HL-60 (cell line): ENCODE measurements around the gene HSPA2.

ENCODE experiments used
- DNase-seq, 2 experiments: peaks; one replicate each; pipeline ENCODE4 v3.0.0-alpha.2; 2010 to 2020; ENCODE audit warnings: low read depth in 1 of 2, low spot score in 1 of 2
- H3K27ac ChIP-seq: fragments of 250-450 bp; sonication (Bioruptor Pico); replicated peaks from 2 replicates; pipeline ENCODE4 v1.5.1; 2020; ENCODE audit warnings: mild to moderate bottlenecking, moderate library complexity
- H3K27me3 ChIP-seq: fragments of 250-450 bp; sonication (Bioruptor Pico); 2 replicates; pipeline ENCODE4 v1.5.1; 2021; ENCODE audit warnings: mild to moderate bottlenecking, moderate library complexity; ENCODE audit not compliant: insufficient read depth, poor library complexity, severe bottlenecking
- H3K4me3 ChIP-seq: replicated peaks from 2 replicates; pipeline ENCODE4 v1.5.1; 2011; ENCODE audit warnings: mild to moderate bottlenecking, control low read depth, low read length; ENCODE audit not compliant: insufficient read depth
- GABPA ChIP-seq: IDR thresholded peaks from 2 replicates; pipeline ENCODE4 v1.6.1; 2012; ENCODE audit warnings: low read depth
- POLR2AphosphoS5 ChIP-seq: IDR thresholded peaks from 2 replicates; pipeline ENCODE4 v1.6.1; 2012; ENCODE audit warnings: low read depth
- SPI1 ChIP-seq: IDR thresholded peaks from 2 replicates; pipeline ENCODE4 v1.6.1; 2012; ENCODE audit warnings: low read depth, mild to moderate bottlenecking, borderline replicate concordance
- TF ChIP-seq, protein P1 (sequence below): IDR thresholded peaks from 2 replicates; pipeline ENCODE4 v1.6.1; 2012; ENCODE audit warnings: low read depth; ENCODE audit not compliant: insufficient replicate concordance
- TF ChIP-seq, protein P2 (sequence below): IDR thresholded peaks from one replicate; pipeline ENCODE4 v1.5.1; 2011; ENCODE audit warnings: low read length, control low read depth, inconsistent platforms; ENCODE audit not compliant: insufficient read depth

Gene HSPA2

DNA sequence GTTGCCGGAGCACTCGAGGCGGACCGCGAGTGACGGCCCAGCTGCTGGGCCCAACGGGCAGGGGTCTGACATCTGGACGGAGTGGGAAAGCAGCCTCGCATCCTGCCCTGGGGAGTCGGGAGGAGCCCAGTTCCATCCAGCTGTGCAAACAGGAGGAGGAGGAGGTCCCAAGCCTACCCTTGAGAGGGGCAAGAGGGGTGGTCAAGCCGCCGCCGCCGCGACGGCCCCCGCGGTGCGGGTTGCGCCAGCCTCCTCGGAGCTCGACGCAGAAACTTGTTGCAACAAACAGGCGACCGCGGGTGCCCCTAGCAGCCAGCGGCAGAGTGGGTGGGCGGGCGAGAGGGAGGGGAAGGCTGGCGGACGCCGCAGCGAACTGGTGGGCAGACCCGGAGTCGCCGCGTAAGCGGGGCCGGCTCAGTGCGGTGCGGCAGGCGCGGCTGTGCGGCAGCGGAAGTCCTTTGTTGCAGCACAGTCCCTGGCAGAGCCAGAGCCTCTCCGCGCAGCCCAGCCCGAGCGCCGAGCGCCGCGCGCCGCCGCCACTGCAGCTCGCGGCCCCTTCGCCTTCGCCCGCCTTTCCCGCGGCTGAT lies 36.1 kb upstream of the HSPA2 start, which contains the start of gene ZBTB1:
Gene ZBTB1, plus strand, starts transcription at position 461 of the 587 bp plus-strand sequence. CDS start 16,735 bp downstream, outside the sequence.
- DNase-seq: peak; percentile 53 to 79
- TF ChIP-seq POLR2AphosphoS5 (peak; percentile 43; the same call in 1 of the 2 replicates), GABPA (no peak), SPI1 (no peak)
- TF ChIP-seq, protein P1, sequence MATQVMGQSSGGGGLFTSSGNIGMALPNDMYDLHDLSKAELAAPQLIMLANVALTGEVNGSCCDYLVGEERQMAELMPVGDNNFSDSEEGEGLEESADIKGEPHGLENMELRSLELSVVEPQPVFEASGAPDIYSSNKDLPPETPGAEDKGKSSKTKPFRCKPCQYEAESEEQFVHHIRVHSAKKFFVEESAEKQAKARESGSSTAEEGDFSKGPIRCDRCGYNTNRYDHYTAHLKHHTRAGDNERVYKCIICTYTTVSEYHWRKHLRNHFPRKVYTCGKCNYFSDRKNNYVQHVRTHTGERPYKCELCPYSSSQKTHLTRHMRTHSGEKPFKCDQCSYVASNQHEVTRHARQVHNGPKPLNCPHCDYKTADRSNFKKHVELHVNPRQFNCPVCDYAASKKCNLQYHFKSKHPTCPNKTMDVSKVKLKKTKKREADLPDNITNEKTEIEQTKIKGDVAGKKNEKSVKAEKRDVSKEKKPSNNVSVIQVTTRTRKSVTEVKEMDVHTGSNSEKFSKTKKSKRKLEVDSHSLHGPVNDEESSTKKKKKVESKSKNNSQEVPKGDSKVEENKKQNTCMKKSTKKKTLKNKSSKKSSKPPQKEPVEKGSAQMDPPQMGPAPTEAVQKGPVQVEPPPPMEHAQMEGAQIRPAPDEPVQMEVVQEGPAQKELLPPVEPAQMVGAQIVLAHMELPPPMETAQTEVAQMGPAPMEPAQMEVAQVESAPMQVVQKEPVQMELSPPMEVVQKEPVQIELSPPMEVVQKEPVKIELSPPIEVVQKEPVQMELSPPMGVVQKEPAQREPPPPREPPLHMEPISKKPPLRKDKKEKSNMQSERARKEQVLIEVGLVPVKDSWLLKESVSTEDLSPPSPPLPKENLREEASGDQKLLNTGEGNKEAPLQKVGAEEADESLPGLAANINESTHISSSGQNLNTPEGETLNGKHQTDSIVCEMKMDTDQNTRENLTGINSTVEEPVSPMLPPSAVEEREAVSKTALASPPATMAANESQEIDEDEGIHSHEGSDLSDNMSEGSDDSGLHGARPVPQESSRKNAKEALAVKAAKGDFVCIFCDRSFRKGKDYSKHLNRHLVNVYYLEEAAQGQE: no peak

DNA sequence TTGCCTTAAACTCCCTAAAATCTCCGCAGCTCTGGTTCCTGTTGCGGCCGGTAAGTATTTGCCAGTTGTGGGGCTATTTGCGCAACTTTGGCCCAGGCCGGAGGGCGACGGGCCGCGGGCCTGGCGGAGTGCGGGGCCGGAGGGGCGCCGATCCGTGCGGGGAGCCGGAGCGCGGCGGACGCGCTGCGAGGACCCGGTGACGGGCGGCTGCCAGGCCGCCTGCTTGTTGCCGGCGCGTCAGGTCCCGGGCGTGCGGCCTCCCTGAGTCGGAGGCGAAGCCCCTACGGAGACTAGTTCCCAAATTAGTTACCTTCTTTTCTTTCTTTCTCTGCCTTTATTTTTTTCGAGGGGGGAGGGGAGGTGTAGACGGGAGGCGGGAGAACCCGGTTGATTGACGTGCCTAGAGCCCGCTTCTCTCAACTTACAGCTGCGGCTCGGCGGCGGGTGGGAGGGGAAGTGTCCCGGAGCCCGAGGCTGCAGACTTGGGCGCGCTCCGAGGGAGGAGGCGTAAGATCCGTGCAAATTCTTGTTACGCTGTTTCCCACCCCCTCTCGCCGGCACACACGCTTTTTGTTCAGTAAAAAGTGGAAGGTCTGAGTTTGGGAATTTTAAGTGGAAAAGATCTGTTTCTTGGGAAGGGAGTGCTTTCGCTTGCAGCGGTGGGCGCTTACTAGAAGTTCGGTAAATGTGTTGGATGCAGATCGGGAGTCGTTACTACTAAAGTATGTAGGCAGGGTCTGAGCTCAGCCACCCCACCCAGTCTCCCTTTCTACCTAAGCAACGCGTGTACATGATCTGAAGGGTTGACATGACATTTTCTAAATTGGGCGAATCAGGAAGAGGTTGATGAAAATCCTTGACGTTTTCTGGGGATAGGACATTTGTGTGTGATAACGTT lies 35.4 kb upstream of the HSPA2 start:
- Histone ChIP-seq H3K27me3 (no peaks in the 10 kb centered on the region), H3K4me3 (peak overlapping the region; percentile 55), H3K27ac (peak overlapping the region; percentile 98)
- peak; percentile 66; the same call in 1 of the 2 replicates for TF ChIP-seq SPI1
- no peak for TF ChIP-seq POLR2AphosphoS5
- peak; percentile 36 to 81 for DNase-seq

More for the DNA sequence above, 36.1 kb upstream of the HSPA2 start, which contains the start of gene ZBTB1:
- Histone ChIP-seq H3K27me3 (no peaks in the 10 kb centered on the region), H3K27ac (peak within 1 kb of the TSS; percentile 98), H3K4me3 (peak within 1 kb of the TSS; percentile 62)

DNA sequence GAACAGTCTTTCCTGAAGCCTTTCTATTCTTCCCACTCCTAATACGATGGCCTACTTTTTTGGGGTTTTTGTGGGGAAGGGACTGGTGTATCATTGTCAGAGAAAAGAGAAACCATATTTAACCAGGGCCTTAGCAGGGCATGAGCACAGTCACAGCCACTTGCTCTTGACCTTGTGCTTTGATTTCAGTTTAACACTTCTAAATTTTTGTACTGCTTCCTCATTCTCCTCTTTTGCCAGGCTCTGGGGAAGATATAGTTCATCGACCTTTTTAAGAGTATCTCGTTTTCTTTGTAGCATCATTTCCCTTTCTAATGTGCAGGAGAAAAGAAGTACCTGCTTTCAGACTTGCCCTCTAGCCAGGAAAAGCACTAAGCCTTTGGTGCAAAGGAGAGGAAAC lies 33.8 kb upstream of the HSPA2 start:
- Histone ChIP-seq H3K27ac (no peak overlapping the region), H3K4me3 (no peak overlapping the region)
- no peak for DNase-seq

More for the DNA sequence above, 33.8 kb upstream of the HSPA2 start:
- H3K27me3 ChIP-seq: no peaks in the 10 kb centered on the region
- no peak for TF ChIP-seq POLR2AphosphoS5
- no peak for TF ChIP-seq GABPA
- no peak for TF ChIP-seq SPI1
- TF ChIP-seq, protein P2, sequence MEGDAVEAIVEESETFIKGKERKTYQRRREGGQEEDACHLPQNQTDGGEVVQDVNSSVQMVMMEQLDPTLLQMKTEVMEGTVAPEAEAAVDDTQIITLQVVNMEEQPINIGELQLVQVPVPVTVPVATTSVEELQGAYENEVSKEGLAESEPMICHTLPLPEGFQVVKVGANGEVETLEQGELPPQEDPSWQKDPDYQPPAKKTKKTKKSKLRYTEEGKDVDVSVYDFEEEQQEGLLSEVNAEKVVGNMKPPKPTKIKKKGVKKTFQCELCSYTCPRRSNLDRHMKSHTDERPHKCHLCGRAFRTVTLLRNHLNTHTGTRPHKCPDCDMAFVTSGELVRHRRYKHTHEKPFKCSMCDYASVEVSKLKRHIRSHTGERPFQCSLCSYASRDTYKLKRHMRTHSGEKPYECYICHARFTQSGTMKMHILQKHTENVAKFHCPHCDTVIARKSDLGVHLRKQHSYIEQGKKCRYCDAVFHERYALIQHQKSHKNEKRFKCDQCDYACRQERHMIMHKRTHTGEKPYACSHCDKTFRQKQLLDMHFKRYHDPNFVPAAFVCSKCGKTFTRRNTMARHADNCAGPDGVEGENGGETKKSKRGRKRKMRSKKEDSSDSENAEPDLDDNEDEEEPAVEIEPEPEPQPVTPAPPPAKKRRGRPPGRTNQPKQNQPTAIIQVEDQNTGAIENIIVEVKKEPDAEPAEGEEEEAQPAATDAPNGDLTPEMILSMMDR: no peak
- TF ChIP-seq, protein P1: no peak
